Activated naive CD4-positive, alpha-beta T cell treated with anti-CD3 and anti-CD28 coated beads, Interleukin-2, amount 10 ng/mL, durations not matched to agents 7 days and 5 days (primary cell): ENCODE results near the gene CTDSP1.

Experiments used
- CTCF ChIA-PET: fragments of 350-600 bp; sonication (Branson Sonifier 250); formaldehyde crosslinking; loops from one replicate; lab custom pipeline; 2021; ENCODE audit warnings: antibody characterized with exemption; lab: Charles Lee
- DNase-seq: peaks from one replicate; pipeline ENCODE4 v3.0.0-alpha.2; 2020
- H3K27ac Mint-ChIP-seq: one replicate; pipeline ENCODE4 v1.8.0; 2021; ENCODE audit warnings: mild to moderate bottlenecking, moderate library complexity, mixed read lengths
- H3K27me3 Mint-ChIP-seq: one replicate; pipeline ENCODE4 v1.8.0; 2021; ENCODE audit warnings: mild to moderate bottlenecking, mixed read lengths
- H3K36me3 Mint-ChIP-seq: one replicate; pipeline ENCODE4 v1.8.0; 2021; ENCODE audit warnings: mixed read lengths
- H3K4me1 Mint-ChIP-seq: one replicate; pipeline ENCODE4 v1.8.0; 2021; ENCODE audit warnings: mixed read lengths
- H3K4me3 Mint-ChIP-seq: one replicate; pipeline ENCODE4 v1.8.0; 2021; ENCODE audit warnings: mild to moderate bottlenecking, moderate library complexity, mixed read lengths
- H3K9me3 Mint-ChIP-seq: one replicate; pipeline ENCODE4 v1.8.0; 2021; ENCODE audit warnings: mixed read lengths

The CTDSP1 gene

DNA sequence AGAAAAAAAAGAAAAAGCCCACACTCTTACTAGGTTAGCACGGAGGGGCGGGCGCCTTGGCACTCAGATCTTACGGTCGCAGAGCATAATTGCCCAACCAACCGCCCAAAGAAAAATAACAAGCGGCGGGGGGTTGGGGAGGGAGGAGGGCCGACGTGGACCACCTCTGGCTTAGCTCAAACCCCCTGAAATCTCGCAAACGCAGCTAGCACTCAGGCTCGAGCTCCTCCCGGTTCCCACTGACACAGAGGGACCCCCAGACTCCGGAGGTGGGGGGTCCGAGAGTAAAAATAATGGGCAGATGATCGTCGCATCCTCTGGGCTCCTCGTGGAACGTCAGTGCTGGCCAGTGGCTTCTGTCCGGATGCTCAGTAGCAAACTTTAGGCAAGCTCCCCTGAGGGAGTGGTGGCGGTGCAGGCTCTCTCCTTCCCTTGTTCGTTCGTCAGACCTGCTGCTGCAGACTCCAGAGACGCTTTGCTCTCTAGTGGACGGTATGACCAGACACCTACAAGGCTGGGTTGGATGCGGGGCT, 31.0 kb upstream of the CTDSP1 start:
- Mint-ChIP-seq H3K9me3 (no peaks in the 10 kb centered on the region), H3K4me1 (peaks cover 36% of the 10 kb centered on the region), H3K36me3 (no peaks in the 10 kb centered on the region), H3K27ac (peak overlapping the region; percentile 65), H3K4me3 (peak overlapping the region; percentile 41), H3K27me3 (peaks cover 64% of the 10 kb centered on the region)
- DNase-seq = no peak
- CTCF ChIA-PET = interaction anchor here (0.6 kb wide), 1 partner anchor 24 kb away, joined by 3 read pairs; no protein-coding TSS in a partner anchor

DNA sequence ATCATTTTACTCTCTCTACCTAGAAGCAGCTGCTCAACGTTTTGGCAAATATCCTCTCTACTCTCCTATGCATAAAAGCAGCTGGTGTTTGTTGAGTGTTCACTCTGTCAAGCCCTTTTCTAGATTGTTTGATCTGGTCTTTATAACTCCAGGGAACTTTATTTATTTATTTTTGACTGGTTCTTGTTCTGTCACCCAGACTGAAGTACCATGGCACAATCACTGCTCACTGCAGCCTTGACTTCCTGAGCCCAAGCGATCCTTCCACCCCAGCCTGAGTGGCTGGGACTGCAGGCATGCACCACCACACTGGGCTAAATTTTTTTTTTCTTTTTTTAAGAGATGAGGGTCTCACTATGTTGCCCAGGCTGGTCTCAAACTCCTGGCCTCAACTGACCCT, 30.3 kb upstream of the CTDSP1 start:
- Mint-ChIP-seq H3K27ac (no peak overlapping the region), H3K4me1 (peaks cover 36% of the 10 kb centered on the region), H3K27me3 (peaks cover 59% of the 10 kb centered on the region), H3K9me3 (no peaks in the 10 kb centered on the region), H3K36me3 (no peaks in the 10 kb centered on the region), H3K4me3 (no peak overlapping the region)
- DNase-seq = no peak
- CTCF ChIA-PET = interaction anchor here (0.6 kb wide), 1 partner anchor 23 kb away, joined by 3 read pairs; no protein-coding TSS in a partner anchor

DNA sequence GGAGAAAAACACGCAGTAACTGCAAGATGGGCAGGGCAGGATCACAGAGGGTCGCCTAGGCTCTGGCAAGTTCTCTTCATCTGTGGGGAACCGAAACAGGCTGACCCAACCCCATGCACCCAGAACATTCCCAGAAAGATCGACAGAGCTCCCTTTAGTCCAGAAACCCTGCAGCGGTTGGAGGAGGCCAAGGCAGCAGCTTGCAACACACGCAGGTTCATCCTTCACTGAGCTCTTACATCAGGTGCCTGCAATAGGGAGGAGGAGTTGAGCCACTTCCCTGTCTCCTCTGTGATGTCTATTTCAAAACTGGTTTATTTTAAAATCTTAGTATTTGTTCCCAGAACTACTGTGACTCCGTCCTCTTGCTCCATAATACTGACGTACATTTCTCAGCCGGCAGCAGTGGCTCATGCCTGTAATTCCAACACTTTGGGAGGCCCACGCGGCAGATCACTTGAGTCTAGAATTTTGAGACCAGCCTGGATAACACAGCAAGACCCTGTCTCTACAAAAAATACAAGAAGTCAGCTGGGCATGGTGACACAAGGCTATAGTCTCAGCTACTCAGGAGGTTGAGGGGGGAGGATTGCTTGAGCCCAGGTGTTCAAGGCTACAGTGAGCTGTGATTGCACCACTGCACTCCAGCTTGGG, 29.1 kb upstream of the CTDSP1 start:
- H3K27me3 Mint-ChIP-seq = peaks cover 48% of the 10 kb centered on the region
- H3K4me3 Mint-ChIP-seq = no peak overlapping the region
- H3K9me3 Mint-ChIP-seq = no peaks in the 10 kb centered on the region
- CTCF ChIA-PET = interaction anchor here (0.5 to 1.2 kb wide), 2 partner anchors 11 to 26 kb away, joined by 3 read pairs; no protein-coding TSS in a partner anchor
- no peaks in the 10 kb centered on the region for H3K36me3 Mint-ChIP-seq
- H3K4me1 Mint-ChIP-seq = peaks cover 34% of the 10 kb centered on the region
- DNase-seq = no peak
- no peak overlapping the region for H3K27ac Mint-ChIP-seq

DNA sequence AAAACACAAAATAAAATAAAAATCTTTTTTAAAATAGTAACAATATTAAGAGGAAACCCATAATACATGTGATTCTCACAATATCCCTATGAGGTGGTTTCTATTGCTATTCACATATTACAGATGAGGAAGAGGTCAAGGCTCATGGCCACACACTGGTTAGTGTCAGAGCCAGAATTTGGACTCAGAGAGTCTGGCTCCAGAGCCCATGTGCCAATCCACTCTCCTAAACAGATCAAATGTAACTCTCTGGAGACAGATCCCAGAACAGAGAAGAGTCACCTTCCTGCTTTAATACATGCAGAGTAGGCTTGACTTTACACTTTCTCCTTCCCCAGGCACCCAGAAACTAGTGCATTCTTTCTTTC, 27.7 kb upstream of the CTDSP1 start:
- Mint-ChIP-seq H3K27ac (no peak overlapping the region), H3K36me3 (no peaks in the 10 kb centered on the region), H3K4me3 (no peak overlapping the region), H3K27me3 (peaks cover 35% of the 10 kb centered on the region), H3K9me3 (no peaks in the 10 kb centered on the region), H3K4me1 (peaks cover 26% of the 10 kb centered on the region)
- CTCF ChIA-PET = no interaction called here
- no peak for DNase-seq

DNA sequence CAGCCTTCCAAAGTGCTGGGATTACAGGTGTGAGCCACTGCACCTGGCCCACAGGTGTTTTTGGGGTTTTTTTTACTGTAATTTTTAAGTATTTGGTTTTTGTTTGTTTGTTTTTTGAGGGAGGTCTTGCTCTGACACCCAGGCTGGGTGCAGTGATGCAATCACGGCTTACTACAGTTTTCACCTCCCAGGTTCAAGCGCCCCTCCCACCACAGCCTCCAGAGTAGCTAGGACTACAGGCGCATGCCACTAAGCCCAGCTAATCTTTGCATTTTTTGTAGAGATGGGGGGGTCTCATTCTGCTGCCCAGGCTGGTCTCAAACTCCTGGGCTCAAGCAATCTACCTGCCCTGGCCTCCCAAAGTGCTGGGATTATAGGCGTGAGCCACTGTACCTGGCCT, 24.9 kb upstream of the CTDSP1 start:
- Mint-ChIP-seq H3K36me3 (no peaks in the 10 kb centered on the region), H3K27ac (no peak overlapping the region), H3K9me3 (no peaks in the 10 kb centered on the region), H3K4me3 (no peak overlapping the region), H3K27me3 (peaks cover 24% of the 10 kb centered on the region), H3K4me1 (peaks cover 6% of the 10 kb centered on the region)
- DNase-seq = no peak
- CTCF ChIA-PET = no interaction called here

DNA sequence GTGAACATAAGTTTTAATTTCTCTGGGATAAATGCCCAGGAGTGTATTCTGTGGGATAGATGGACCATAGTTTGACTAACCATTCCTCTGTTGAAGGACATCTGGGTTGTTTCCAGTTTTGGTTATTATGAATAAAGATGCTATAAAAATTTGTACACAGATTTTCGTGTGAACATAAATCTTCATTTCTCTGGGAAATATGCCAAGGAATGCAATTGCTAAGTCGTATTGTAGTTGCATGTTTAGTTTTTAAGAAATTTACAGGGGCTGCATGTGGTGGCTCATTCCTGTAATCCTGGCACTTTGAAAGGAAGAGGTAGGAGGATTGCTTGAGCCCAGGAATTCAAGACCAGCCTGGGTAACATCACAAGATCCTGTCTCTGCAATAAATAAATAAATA, 24.5 kb upstream of the CTDSP1 start:
- Mint-ChIP-seq H3K9me3 (no peaks in the 10 kb centered on the region), H3K36me3 (no peaks in the 10 kb centered on the region), H3K4me1 (peaks cover 2% of the 10 kb centered on the region), H3K27ac (no peak overlapping the region), H3K4me3 (no peak overlapping the region), H3K27me3 (peaks cover 25% of the 10 kb centered on the region)
- no peak for DNase-seq
- CTCF ChIA-PET = no interaction called here

DNA sequence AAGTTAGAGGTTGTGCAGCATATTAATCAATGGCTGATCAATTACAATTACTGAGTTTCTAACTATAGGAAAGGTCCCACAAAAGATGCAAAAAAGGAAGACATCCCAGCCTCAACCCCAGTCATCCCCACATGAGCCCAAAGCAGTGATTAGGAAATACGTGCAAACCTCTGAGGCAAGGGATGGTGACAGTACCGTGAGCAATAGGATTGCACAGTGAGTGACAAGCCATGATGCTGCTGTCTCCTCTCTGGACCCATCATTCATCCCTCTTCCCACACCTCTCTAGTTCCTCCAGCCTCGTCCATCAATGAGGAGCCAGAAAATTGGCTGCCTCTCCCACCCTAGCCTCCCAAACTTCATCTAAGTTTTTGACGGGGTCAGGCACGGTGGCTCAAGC, 21.6 kb upstream of the CTDSP1 start:
- no peak overlapping the region for H3K4me3 Mint-ChIP-seq
- DNase-seq = no peak
- no peaks in the 10 kb centered on the region for H3K4me1 Mint-ChIP-seq
- no peaks in the 10 kb centered on the region for H3K36me3 Mint-ChIP-seq
- H3K27ac Mint-ChIP-seq = no peak overlapping the region
- no peaks in the 10 kb centered on the region for H3K9me3 Mint-ChIP-seq
- CTCF ChIA-PET = interaction anchor here (0.7 kb wide), 1 partner anchor 86 kb away, joined by 3 read pairs; no protein-coding TSS in a partner anchor
- H3K27me3 Mint-ChIP-seq = peaks cover 43% of the 10 kb centered on the region

DNA sequence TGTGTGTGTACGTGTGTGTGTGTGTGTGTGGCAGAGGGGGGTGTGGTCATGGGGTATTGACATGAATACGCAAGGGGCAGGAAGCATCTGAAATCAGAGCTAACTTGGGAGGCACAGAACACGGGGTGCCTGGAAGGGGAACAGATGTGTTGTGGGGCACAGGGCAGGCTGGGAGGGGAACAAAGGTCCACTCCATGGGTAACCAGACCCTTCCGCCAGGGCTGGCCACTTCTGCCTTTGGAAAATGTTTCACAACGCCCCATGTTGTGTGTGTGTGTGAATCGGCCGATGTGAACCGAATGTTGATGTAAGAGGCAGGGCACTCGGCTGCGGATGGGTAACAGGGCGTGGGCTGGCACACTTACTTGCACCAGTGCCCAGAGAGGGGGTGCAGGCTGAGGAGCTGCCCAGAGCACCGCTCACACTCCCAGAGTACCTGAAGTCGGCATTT, 17.7 kb upstream of the CTDSP1 start, which contains the start of gene SLC11A1:
SLC11A1 (plus strand) TSS at position 358 of the 451 bp plus-strand sequence. CDS start 96 bp downstream, outside the sequence.
- no peak for DNase-seq
- H3K36me3 Mint-ChIP-seq = no peaks in the 10 kb centered on the region
- H3K4me3 Mint-ChIP-seq = no peak within 1 kb of the TSS
- no peaks in the 10 kb centered on the region for H3K4me1 Mint-ChIP-seq
- CTCF ChIA-PET = no interaction called here
- H3K9me3 Mint-ChIP-seq = no peaks in the 10 kb centered on the region
- H3K27me3 Mint-ChIP-seq = peaks cover 73% of the 10 kb centered on the region
- H3K27ac Mint-ChIP-seq = no peak within 1 kb of the TSS

DNA sequence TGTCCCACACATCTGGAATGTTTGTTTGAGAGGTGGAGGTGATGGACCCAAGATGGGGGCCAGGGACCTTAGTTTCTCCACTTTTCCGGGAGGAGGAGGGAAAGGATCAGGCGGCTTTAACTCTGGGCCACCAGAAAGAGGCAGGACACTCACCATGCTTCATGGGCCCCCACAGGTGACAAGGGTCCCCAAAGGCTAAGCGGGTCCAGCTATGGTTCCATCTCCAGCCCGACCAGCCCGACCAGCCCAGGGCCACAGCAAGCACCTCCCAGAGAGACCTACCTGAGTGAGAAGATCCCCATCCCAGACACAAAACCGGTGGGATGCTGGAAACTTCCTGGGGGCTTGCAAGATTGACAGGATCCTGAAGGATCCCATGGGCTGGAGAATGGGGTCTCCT, 16.9 kb upstream of the CTDSP1 start:
- Mint-ChIP-seq H3K36me3 (no peaks in the 10 kb centered on the region), H3K27me3 (peaks cover 81% of the 10 kb centered on the region), H3K4me1 (peaks cover 7% of the 10 kb centered on the region), H3K27ac (no peak overlapping the region), H3K9me3 (no peaks in the 10 kb centered on the region), H3K4me3 (no peak overlapping the region)
- no peak for DNase-seq
- CTCF ChIA-PET = interaction anchor here (1.1 kb wide), 1 partner anchor 11 kb away, joined by 3 read pairs; no protein-coding TSS in a partner anchor

DNA sequence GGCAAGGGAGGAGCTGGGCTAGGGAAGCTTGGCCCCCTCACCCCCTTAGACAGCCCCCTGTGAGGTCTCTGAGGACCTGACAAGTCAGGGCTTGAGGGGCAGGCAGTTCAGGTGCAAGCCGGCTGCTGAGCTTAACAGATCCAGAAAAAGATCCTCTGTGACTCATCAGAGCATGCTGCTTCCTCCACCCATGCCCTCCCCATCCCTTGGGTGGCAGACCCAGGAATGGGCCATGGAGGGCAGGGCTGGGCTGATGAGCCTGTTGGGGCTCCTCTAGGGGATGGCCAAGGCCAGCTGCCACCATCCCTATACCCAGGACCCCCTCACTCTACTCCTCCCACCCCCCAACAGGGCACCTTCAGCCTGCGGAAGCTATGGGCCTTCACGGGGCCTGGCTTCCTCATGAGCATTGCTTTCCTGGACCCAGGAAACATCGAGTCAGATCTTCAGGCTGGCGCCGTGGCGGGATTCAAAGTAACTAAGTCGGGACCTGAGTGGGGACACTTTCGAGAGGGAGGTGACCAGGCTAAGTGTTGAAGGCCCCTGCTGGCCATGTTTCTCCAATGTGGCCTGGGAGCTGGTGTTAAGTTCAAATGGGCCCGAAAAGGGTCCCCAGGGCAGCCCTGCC, 15.7 kb upstream of the CTDSP1 start:
- Mint-ChIP-seq H3K4me3 (no peak overlapping the region), H3K27ac (no peak overlapping the region), H3K36me3 (no peaks in the 10 kb centered on the region), H3K9me3 (no peaks in the 10 kb centered on the region), H3K4me1 (peaks cover 7% of the 10 kb centered on the region), H3K27me3 (peaks cover 80% of the 10 kb centered on the region)
- CTCF ChIA-PET = interaction anchor here (1.1 kb wide), 1 partner anchor 10 kb away, joined by 3 read pairs; no protein-coding TSS in a partner anchor
- DNase-seq = no peak

DNA sequence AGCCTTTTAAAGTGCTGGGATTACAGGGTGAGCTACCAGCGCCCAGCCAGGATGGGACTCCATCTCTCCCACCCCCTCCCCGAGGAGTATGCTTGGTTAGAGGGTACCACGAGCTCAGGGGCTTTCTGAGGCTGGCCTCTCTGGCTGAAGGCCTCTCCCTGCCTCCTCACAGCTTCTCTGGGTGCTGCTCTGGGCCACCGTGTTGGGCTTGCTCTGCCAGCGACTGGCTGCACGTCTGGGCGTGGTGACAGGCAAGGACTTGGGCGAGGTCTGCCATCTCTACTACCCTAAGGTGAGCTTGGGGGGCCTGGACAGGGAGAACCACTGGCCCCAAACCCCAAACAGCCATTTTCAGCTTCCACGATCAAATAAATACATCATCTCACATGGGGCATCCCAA, 14.7 kb upstream of the CTDSP1 start:
- Mint-ChIP-seq H3K4me3 (no peak overlapping the region), H3K27me3 (peaks cover 77% of the 10 kb centered on the region), H3K9me3 (no peaks in the 10 kb centered on the region), H3K4me1 (peaks cover 7% of the 10 kb centered on the region), H3K27ac (no peak overlapping the region), H3K36me3 (no peaks in the 10 kb centered on the region)
- CTCF ChIA-PET = interaction anchor here (1.1 to 1.3 kb wide), 2 partner anchors 28 to 86 kb away, joined by 3 to 4 read pairs; partner anchors contain the start of gene CATIP
- no peak for DNase-seq

DNA sequence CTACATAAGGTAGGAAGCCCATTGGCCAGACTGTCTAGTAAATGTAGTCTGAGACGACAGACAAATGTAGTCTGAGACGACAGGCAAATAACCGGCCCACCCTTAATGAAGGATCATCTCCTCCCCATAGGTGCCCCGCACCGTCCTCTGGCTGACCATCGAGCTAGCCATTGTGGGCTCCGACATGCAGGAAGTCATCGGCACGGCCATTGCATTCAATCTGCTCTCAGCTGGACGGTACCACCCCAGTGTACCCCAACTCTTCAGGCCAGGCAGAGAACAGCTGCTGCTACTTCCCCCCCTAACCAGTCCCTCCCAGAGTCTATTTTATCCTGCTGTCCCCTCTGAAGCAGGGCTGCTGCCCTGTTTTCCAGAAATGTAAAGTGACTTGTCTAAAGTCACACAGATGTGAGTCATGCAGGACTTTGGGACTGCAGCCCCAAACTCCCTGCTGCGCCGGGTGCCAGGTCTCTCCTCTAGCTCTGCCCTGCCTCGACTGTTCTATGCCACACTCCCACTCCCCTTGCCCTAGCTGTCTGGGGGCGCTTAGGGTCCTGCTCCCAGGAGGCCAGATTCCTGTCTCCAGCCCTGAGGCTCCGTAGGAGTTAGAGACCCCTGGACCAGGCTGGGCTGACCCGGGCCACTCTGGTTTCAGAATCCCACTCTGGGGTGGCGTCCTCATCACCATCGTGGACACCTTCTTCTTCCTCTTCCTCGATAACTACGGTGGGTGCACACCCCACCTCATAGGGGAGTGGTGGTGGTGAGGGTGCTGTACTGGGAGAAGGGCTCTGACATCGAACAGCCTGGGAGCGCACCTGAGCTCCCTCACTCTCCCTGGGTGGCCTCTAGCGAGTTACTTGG, 12.9 kb upstream of the CTDSP1 start:
- Mint-ChIP-seq H3K9me3 (no peaks in the 10 kb centered on the region), H3K4me3 (no peak overlapping the region), H3K4me1 (peaks cover 7% of the 10 kb centered on the region), H3K27me3 (peaks cover 71% of the 10 kb centered on the region), H3K36me3 (no peaks in the 10 kb centered on the region), H3K27ac (no peak overlapping the region)
- DNase-seq = no peak
- CTCF ChIA-PET = interaction anchor here (0.6 to 1.1 kb wide), 2 partner anchors 27 to 115 kb away, joined by 3 read pairs; no protein-coding TSS in a partner anchor

DNA sequence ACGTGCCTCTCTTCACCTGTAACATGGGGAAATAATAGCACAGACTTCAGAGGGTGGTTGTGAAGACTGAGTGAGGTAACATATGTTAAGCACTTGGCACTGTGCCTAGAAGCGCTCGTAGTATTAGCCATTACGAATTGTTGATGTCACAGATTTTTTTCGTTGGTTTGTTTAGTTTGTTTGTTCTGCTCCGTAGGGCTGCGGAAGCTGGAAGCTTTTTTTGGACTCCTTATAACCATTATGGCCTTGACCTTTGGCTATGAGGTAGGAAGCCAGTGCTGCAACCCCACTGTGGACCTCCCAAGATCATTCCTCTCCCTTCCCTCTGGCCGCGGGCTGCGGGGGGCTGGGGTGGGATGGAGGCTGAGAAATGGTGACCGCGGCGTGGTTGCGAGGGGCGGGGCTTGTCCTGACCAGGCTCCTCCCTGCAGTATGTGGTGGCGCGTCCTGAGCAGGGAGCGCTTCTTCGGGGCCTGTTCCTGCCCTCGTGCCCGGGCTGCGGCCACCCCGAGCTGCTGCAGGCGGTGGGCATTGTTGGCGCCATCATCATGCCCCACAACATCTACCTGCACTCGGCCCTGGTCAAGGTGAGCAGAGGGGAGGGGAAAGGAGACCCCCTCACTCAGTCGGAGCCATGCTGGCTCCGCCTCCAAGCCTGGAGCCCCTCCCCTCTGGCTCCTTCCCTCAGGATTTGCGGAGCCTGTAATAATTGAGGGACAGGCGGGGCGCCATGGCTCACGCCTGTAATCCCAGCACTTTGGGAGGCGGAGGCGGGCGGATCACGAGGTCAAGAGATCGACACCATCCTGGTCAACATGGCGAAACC, 12.1 kb upstream of the CTDSP1 start:
- no peak overlapping the region for H3K4me3 Mint-ChIP-seq
- H3K27ac Mint-ChIP-seq = no peak overlapping the region
- CTCF ChIA-PET = interaction anchor here (0.6 kb wide), 1 partner anchor 28 kb away, joined by 3 read pairs; no protein-coding TSS in a partner anchor
- H3K4me1 Mint-ChIP-seq = peaks cover 7% of the 10 kb centered on the region
- H3K9me3 Mint-ChIP-seq = no peaks in the 10 kb centered on the region
- peak; percentile 35 for DNase-seq
- H3K36me3 Mint-ChIP-seq = no peaks in the 10 kb centered on the region
- H3K27me3 Mint-ChIP-seq = peaks cover 69% of the 10 kb centered on the region
